Measurements from ENCODE around the gene AP3D1. TPM values are rescaled to one million over a fixed set of nuclear protein-coding genes. Genes with fewer than 3 reads are reported as not detected.

AP3D1 gene
- total and polyA plus RNA-seq, 9 of the 15 experiments (the other 6 are each of a cell fraction or from before 2014, with no cell fraction given): 1.2 to 86.1 (median 35.9) TPM

DNA sequence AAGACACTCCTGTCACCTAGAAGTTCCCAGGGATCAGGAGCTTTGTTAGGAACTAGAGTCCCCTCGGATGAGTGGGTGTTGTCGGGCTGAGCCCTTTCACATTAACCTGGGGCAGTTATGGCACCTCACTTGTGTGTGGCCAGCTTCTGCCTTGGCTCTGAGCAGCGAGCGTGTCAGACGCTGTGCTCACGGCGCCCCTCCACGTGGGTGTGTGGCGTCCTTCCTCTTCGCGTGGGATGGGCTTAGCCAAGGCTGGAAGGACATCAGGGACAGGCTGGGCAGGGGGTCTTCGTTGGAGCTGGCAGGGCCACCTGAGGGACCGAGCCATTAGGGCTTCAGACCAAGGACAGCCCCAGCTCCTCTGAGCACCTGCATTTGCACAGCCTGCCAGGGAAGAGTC lies 35.8 kb upstream of the AP3D1 start (continued):
- TF ChIP-seq NCOA2 (IDR thresholded peaks at IDR 0.05; ENCODE audit: partially characterized antibody in 2 of 2) (no peak), ZNF124 (CRISPR knock-in tag; IDR thresholded peaks at IDR 0.05) (no peak), RHOXF2B (CRISPR knock-in tag; conservative IDR thresholded peaks at IDR 0.05) (no peak), ZNF444 (CRISPR knock-in tag; IDR thresholded peaks at IDR 0.05) (no peak), ZEB2 (IDR thresholded peaks at IDR 0.05) (no peak)

GRCh38 chr19:2186071-2186846 lies 34.9 kb upstream of the AP3D1 start:
- Histone ChIP-seq H3K4me3 (no peak overlapping the region), H3K27ac (ENCODE audit: extremely low read depth, low read depth, low read length) (no peak overlapping the region; the same call in 2 of the 3 replicates), H2AFZ (ENCODE audit: low read depth, low read length) (no peak overlapping the region), H3K36me3 (ENCODE audit: control insufficient read depth, insufficient read depth, low read length) (peaks cover 92% of the 10 kb centered on the region), H3K79me2 (ENCODE audit: control insufficient read depth, insufficient read depth, low read length) (peaks cover 71% of the 10 kb centered on the region), H3K9me3 (replicated peaks; ENCODE audit: control insufficient read depth, insufficient read depth, low read depth, low read length) (no peaks in the 10 kb centered on the region), H3K4me2 (ENCODE audit: insufficient read depth, low read length) (no peak overlapping the region), H4K20me1 (replicated peaks; ENCODE audit: control insufficient read depth, insufficient read depth, low read length) (peaks cover 5% of the 10 kb centered on the region), H3K9me1 (ENCODE audit: control insufficient read depth, insufficient read depth, low read length) (peaks cover 8% of the 10 kb centered on the region), H3K4me1 (replicated peaks in 1 of 2; ENCODE audit: control insufficient read depth in 2 of 2, insufficient read depth in 2 of 2, low read length in 2 of 2) (peaks cover 0 to 54% of the 10 kb centered on the region in 2 experiments; a peak in 3 of 5 replicates), H3K9ac (ENCODE audit: insufficient read depth in 1 of 2, low read depth in 2 of 2, low read length in 2 of 2) (peak overlapping the region in 1 of 2 experiments; percentile 58; a peak in 1 of 4 replicates), H3K27me3 (ENCODE audit: control insufficient read depth in 2 of 2, insufficient read depth in 2 of 2, low read length in 2 of 2) (no peaks in the 10 kb centered on the region)
- intact Hi-C loops (cut with micrococcal nuclease) (no loop called here), in situ Hi-C loops (cut with MboI) (no loop called here)
- ChIA-PET POLR2A (interaction anchor here (0.6 to 2.5 kb wide), 5 partner anchors 9 to 44 kb away, joined by 3 to 8 read pairs (median 5); no protein-coding TSS in a partner anchor), CTCF (ENCODE audit: low intra/inter-chr PET ratio) (no interaction called here)
- FAIRE-seq (no peak), ATAC-seq (no peak), DNase-seq (ENCODE audit: extremely low read depth in 1 of 4, low spot score in 3 of 4) (no peak)
- BruUV-seq (replicated peaks): no TSS peak
- 95% methylated on average over 28 of the region's 28 CpGs for WGBS (ENCODE audit: insufficient coverage, low coverage, missing lambda C conversion rate)
- TF ChIP-seq CHD2 (IDR thresholded peaks at IDR 0.05; ENCODE audit: low read depth, low read length) (no peak), POLR2G (IDR thresholded peaks at IDR 0.05; ENCODE audit: low read depth, low read length) (0 out of 2 replicates have a peak, but pooled peaks have one; percentile 1)
- TF ChIP-seq, protein P1, sequence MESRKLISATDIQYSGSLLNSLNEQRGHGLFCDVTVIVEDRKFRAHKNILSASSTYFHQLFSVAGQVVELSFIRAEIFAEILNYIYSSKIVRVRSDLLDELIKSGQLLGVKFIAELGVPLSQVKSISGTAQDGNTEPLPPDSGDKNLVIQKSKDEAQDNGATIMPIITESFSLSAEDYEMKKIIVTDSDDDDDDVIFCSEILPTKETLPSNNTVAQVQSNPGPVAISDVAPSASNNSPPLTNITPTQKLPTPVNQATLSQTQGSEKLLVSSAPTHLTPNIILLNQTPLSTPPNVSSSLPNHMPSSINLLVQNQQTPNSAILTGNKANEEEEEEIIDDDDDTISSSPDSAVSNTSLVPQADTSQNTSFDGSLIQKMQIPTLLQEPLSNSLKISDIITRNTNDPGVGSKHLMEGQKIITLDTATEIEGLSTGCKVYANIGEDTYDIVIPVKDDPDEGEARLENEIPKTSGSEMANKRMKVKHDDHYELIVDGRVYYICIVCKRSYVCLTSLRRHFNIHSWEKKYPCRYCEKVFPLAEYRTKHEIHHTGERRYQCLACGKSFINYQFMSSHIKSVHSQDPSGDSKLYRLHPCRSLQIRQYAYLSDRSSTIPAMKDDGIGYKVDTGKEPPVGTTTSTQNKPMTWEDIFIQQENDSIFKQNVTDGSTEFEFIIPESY (CRISPR knock-in tag; IDR thresholded peaks at IDR 0.05): peak; percentile 79
